ENCODE data around the gene CATSPER4.

GRCh38 chr1:26187882-26188281 is 2.5 kb upstream of the CATSPER4 start:
- no peak for TF ChIP-seq CTCF (IDR thresholded peaks at IDR 0.05)
- TF ChIP-seq POLR2AphosphoS5 (IDR thresholded peaks at IDR 0.05) = no peak
